ENCODE measurements around the gene C11orf24.

The C11orf24 gene

DNA sequence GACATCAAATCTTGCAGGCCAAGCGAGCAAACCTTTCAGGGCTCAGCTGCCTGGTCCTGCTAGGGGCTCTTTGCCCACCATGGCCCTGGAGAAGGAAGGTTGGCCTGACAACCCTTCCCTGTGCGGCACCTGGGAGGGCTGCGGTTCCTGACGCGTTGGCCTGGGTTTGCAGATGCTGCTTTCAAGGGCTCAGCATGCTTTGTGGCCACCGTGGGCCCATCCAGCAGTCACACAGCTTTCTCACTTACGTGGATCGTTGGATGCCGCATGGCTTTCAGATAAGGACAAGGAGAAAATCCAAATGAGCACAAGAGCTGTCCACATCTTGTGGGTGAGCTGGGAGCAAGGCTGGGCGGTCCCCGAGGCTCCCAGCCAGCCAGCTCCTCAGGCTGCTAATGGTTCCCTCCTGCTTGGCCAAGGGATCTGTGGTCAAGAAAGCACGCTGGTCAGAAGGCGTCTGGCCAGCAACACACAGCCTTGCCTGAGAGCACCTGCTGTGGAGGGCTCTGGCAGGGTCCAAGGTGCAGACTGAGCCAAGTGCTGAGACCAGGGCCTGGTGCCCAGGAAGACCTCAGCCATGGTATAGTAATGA lies 8.2 kb downstream of the C11orf24 start:
- Histone ChIP-seq H3K4me3 (ENCODE audit: low read length, poor library complexity, severe bottlenecking) (no peak overlapping the region), H4K20me1 (ENCODE audit: insufficient read depth, low read length, poor library complexity, severe bottlenecking) (no peaks in the 10 kb centered on the region), H3F3A (ENCODE audit: low read depth) (no peaks in the 10 kb centered on the region), H3K36me3 (ENCODE audit: insufficient read depth, low read length) (no peaks in the 10 kb centered on the region; the same call in 1 of the 2 replicates), H3K9me3 (ENCODE audit: insufficient read depth, low read depth, low read length) (no peaks in the 10 kb centered on the region), H3K9me2 (replicated peaks; ENCODE audit: low read depth, low read length) (no peaks in the 10 kb centered on the region), H3K27me3 (ENCODE audit: insufficient read depth, low read length, poor library complexity, severe bottlenecking) (no peaks in the 10 kb centered on the region), H3K4me1 (ENCODE audit: insufficient read depth, low read length, poor library complexity, severe bottlenecking) (no peaks in the 10 kb centered on the region), H3K9ac (ENCODE audit: low read depth, low read length, poor library complexity, severe bottlenecking) (no peak overlapping the region), H3K4me2 (ENCODE audit: low read depth, low read length, poor library complexity, severe bottlenecking) (no peak overlapping the region), H3K79me2 (ENCODE audit: insufficient read depth, low read length) (no peaks in the 10 kb centered on the region), H2AFZ (ENCODE audit: low read length) (no peak overlapping the region)
- TF ChIP-seq EZH2phosphoT487 (IDR thresholded peaks at IDR 0.05; ENCODE audit: borderline replicate concordance), result no peak
- TF ChIP-seq, protein P1, sequence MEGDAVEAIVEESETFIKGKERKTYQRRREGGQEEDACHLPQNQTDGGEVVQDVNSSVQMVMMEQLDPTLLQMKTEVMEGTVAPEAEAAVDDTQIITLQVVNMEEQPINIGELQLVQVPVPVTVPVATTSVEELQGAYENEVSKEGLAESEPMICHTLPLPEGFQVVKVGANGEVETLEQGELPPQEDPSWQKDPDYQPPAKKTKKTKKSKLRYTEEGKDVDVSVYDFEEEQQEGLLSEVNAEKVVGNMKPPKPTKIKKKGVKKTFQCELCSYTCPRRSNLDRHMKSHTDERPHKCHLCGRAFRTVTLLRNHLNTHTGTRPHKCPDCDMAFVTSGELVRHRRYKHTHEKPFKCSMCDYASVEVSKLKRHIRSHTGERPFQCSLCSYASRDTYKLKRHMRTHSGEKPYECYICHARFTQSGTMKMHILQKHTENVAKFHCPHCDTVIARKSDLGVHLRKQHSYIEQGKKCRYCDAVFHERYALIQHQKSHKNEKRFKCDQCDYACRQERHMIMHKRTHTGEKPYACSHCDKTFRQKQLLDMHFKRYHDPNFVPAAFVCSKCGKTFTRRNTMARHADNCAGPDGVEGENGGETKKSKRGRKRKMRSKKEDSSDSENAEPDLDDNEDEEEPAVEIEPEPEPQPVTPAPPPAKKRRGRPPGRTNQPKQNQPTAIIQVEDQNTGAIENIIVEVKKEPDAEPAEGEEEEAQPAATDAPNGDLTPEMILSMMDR (conservative IDR thresholded peaks at IDR 0.05; ENCODE audit: low read length), result no peak

DNA sequence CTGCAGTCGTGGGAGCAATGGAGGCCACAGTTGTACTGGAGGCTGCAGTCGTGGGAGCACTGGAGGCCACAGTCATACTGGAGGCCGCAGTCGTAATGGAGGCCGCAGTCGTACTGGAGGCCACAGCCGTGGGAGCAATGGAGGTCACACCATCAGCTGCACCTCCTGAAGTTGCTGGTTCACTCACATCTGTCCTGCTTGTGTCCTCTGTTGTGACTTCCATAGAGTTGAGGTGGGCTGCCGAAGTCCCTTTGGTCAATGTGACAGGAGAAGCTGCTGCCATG lies 9.3 kb downstream of the C11orf24 start:
- Histone ChIP-seq H3K4me2 (ENCODE audit: low read depth, low read length, poor library complexity, severe bottlenecking) (no peak overlapping the region), H2AFZ (ENCODE audit: low read length) (no peak overlapping the region), H3K36me3 (ENCODE audit: insufficient read depth, low read length) (no peaks in the 10 kb centered on the region; the same call in 1 of the 2 replicates), H3K4me3 (ENCODE audit: low read length, poor library complexity, severe bottlenecking) (no peak overlapping the region), H3K9ac (ENCODE audit: low read depth, low read length, poor library complexity, severe bottlenecking) (no peak overlapping the region), H3F3A (ENCODE audit: low read depth) (no peaks in the 10 kb centered on the region), H4K20me1 (ENCODE audit: insufficient read depth, low read length, poor library complexity, severe bottlenecking) (no peaks in the 10 kb centered on the region), H3K9me2 (replicated peaks; ENCODE audit: low read depth, low read length) (no peaks in the 10 kb centered on the region), H3K9me3 (ENCODE audit: insufficient read depth, low read depth, low read length) (no peaks in the 10 kb centered on the region), H3K4me1 (ENCODE audit: insufficient read depth, low read length, poor library complexity, severe bottlenecking) (no peaks in the 10 kb centered on the region), H3K79me2 (ENCODE audit: insufficient read depth, low read length) (no peaks in the 10 kb centered on the region), H3K27me3 (ENCODE audit: insufficient read depth, low read length, poor library complexity, severe bottlenecking) (no peaks in the 10 kb centered on the region)
- TF ChIP-seq EZH2phosphoT487 (IDR thresholded peaks at IDR 0.05; ENCODE audit: borderline replicate concordance), result no peak
- TF ChIP-seq, protein P1 (conservative IDR thresholded peaks at IDR 0.05; ENCODE audit: low read length), result no peak

DNA sequence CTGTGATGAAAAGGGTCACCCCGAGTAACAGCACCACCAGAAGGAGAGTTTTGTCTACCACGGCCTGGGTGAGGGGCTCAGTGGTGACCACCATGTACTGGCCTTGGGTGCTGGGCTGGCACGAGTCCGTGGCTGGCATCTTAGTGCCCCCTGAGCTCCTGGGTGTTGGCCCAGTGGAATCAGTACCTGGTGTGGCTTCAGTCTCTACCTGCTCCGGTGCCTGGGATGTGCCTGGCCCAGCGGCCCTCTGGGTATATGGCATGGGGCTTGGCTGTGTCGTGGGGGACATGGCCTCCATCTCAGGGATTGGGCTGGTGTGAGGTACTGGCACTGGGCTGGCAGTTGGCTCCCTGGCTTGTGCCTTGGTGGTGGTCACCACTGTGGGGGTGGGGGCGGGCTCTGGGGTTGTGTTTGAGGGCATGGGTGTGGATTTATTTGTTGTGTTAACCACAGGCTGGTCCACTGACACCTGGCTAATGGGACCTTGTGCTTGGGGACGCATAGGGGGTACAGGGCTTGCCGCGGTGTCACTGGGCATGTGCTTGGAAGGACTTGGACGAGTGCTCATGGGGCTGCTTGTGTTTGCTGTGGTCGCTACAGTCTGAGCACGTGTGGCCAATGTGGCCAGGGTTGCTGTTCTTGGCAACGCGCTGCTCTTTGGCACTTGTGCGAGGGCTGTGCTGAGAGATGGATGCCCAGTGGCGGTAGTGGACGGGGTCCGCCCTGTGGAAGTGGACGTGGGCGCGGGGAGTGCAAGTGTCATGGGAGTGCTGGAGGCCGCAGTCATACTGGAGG lies 9.8 kb downstream of the C11orf24 start:
- no peak overlapping the region for H3K4me2 ChIP-seq (ENCODE audit: low read depth, low read length, poor library complexity, severe bottlenecking)
- TF ChIP-seq, protein P1 (conservative IDR thresholded peaks at IDR 0.05; ENCODE audit: low read length), result no peak
- TF ChIP-seq EZH2phosphoT487 (IDR thresholded peaks at IDR 0.05; ENCODE audit: borderline replicate concordance), result no peak
- no peaks in the 10 kb centered on the region; the same call in 1 of the 2 replicates for H3K36me3 ChIP-seq (ENCODE audit: insufficient read depth, low read length)

More for the DNA sequence above, 9.8 kb downstream of the C11orf24 start:
- no peaks in the 10 kb centered on the region for H3K9me2 ChIP-seq (replicated peaks; ENCODE audit: low read depth, low read length)
- no peaks in the 10 kb centered on the region for H3K9me3 ChIP-seq (ENCODE audit: insufficient read depth, low read depth, low read length)
- no peaks in the 10 kb centered on the region for H3K4me1 ChIP-seq (ENCODE audit: insufficient read depth, low read length, poor library complexity, severe bottlenecking)
- H4K20me1 ChIP-seq (ENCODE audit: insufficient read depth, low read length, poor library complexity, severe bottlenecking), result no peaks in the 10 kb centered on the region
- no peaks in the 10 kb centered on the region for H3K79me2 ChIP-seq (ENCODE audit: insufficient read depth, low read length)
- no peak overlapping the region for H3K9ac ChIP-seq (ENCODE audit: low read depth, low read length, poor library complexity, severe bottlenecking)
- no peak overlapping the region for H2AFZ ChIP-seq (ENCODE audit: low read length)
- no peaks in the 10 kb centered on the region for H3K27me3 ChIP-seq (ENCODE audit: insufficient read depth, low read length, poor library complexity, severe bottlenecking)
- H3F3A ChIP-seq (ENCODE audit: low read depth), result no peaks in the 10 kb centered on the region
- H3K4me3 ChIP-seq (ENCODE audit: low read length, poor library complexity, severe bottlenecking), result no peak overlapping the region

All from Loucy (cell line).